GM19372 (cell line): ENCODE data around the gene FGGY.

ENCODE experiments used
- ATAC-seq: cut with Tn5 transposase; IDR thresholded peaks from one replicate; pipeline ENCODE4 v1.9.1; 2021; ENCODE audit warnings: mild to moderate bottlenecking, low read depth, moderate library complexity; ENCODE audit not compliant: unreplicated experiment

The FGGY gene

GRCh38 chr1:59686170-59686569 lies 389.3 kb downstream of the FGGY start:
- ATAC-seq, result no peak

- ATAC-seq, result no peak
Observed at GRCh38 chr1:59686574-59686973, 389.7 kb downstream of the FGGY start.

- ATAC-seq, result no peak
Observed at GRCh38 chr1:59687081-59687480, 390.2 kb downstream of the FGGY start.

GRCh38 chr1:59688976-59689375 lies 392.1 kb downstream of the FGGY start:
- ATAC-seq, result no peak

- ATAC-seq, result no peak
Observed at GRCh38 chr1:59689730-59690129, 392.8 kb downstream of the FGGY start.

- ATAC-seq, result no peak
Observed at GRCh38 chr1:59690171-59690930, 393.5 kb downstream of the FGGY start.

- no peak for ATAC-seq
Observed at GRCh38 chr1:59691261-59691660, 394.4 kb downstream of the FGGY start.

- ATAC-seq, result no peak
Observed at GRCh38 chr1:59692591-59692990, 395.7 kb downstream of the FGGY start.

GRCh38 chr1:59693406-59693805 lies 396.5 kb downstream of the FGGY start:
- no peak for ATAC-seq

- no peak for ATAC-seq
Observed at GRCh38 chr1:59695252-59695651, 398.4 kb downstream of the FGGY start.

GRCh38 chr1:59696421-59697115 lies 399.7 kb downstream of the FGGY start:
- no peak for ATAC-seq

GRCh38 chr1:59697150-59697800 lies 400.4 kb downstream of the FGGY start:
- ATAC-seq, result peak; percentile 50

GRCh38 chr1:59698386-59698785 lies 401.5 kb downstream of the FGGY start:
- ATAC-seq, result no peak

GRCh38 chr1:59699227-59699847 lies 402.4 kb downstream of the FGGY start:
- no peak for ATAC-seq

GRCh38 chr1:59701376-59701775 lies 404.5 kb downstream of the FGGY start:
- ATAC-seq, result no peak

- no peak for ATAC-seq
Observed at GRCh38 chr1:59703226-59703917, 406.5 kb downstream of the FGGY start.

- ATAC-seq, result no peak
Observed at GRCh38 chr1:59703918-59704378, 407.1 kb downstream of the FGGY start.

GRCh38 chr1:59704716-59705115 lies 407.8 kb downstream of the FGGY start:
- no peak for ATAC-seq

- no peak for ATAC-seq
Observed at GRCh38 chr1:59705466-59706302, 408.8 kb downstream of the FGGY start.

- no peak for ATAC-seq
Observed at GRCh38 chr1:59706303-59706599, 409.4 kb downstream of the FGGY start.
